DMS153 (cell line): ENCODE measurements around the gene SULT1A2.
"Not testable (repeated sequence)": the region's sequence is repeated elsewhere in the genome, so short reads cannot be mapped to it uniquely, and the experiment has no call there.

Experiments
- DNase-seq: peaks from one replicate; lab custom pipeline; 2025; lab: John Stamatoyannopoulos, UW

Gene SULT1A2

DNA sequence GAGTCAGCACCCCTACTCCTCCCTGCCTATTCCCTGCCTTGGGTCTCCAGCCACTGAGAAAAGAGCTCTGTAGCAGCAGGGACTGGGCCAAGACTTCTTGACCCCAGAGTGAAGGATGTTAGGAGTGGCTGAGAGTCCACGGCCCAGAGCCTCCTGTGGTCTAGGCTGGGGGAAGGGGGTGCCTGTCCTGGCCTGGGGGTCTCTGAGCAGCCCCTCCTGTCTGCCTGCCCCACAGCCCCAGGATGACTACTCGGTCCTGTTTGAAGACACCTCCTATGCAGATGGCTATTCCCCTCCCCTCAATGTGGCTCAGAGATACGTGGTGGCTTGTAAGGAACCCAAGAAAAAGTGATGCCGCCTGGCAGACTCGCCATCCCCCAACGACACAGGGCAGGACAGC lies 5.5 kb downstream of the SULT1A2 start:
- DNase-seq = no peak

DNA sequence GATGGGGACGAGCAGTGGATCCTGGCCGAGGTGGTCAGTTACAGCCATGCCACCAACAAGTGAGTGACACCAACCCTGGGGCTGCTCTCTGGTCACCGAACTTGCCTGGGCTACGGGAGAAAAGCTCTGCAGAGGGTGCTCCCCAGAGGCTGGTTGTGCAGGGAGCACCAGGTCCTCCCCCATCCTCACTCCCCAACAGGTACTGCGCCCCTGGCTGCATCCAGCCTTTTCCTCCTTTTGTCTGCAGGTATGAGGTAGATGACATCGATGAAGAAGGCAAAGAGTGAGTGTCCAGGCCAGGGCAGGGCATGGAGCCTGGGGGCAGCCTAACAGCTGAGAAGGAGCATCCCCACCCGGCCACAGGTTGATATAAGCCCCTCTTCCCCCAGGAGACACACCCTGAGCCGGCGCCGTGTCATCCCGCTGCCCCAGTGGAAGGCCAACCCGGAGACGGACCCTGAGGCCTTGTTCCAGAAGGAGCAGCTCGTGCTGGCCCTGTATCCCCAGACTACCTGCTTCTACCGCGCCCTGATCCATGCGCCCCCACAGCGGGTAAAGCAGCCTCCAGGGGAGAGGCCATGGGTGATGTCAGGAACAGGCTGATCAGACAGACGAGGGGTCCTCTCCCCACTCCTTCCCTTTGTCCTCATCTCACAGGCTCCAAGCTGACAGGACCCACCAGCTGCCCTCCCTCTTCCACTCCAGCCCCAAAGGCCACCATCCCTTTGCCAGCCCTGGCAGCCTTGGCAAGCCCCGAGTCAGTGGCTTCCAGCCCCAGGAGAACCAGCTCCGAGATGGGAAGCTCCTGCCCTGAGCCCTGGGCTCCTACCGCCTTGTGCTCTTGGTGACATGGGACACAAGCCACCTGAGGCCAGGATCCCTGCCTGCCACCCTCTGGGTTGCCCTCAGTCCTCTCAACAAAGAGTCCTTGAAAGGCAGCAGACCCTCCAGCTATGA lies 6.2 kb downstream of the SULT1A2 start:
- DNase-seq = no peak

DNA sequence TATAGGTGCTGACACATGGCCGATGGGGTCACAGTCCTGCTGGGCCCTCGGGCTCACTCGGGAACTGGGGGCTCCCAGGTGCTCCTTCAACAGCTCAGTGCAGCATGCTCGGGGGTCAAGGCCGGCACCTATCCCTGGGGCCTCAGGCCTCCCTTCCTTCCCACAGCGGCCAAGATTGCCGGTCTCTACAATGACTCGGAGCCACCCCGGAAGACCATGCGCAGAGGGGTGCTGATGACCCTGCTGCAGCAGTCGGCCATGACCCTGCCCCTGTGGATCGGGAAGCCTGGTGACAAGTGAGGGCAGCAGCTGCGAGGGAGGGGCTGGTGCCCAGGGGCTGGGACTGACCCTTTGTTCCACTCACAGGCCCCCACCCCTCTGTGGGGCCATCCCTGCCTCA lies 6.9 kb downstream of the SULT1A2 start:
- no peak for DNase-seq

DNA sequence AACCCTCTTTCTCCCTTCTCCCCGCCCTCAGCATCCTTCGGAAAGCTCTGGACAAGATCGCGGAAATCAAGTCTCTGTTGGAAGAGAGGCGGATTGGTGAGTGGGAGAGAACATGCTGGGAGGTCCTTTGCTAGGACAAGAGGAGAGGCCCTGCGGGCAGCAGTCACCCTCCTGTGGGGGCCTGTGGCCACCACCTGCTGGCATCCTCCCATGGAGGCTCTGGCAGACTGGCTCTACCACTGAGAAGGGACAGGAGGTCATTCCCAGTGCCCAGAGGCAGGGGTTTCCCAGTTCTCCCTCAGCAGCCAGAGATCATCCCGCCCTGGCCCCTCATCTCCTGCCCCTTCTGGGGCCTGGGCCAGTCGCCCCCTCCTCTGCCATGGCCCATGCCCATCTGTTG lies 7.8 kb downstream of the SULT1A2 start:
- no peak for DNase-seq

DNA sequence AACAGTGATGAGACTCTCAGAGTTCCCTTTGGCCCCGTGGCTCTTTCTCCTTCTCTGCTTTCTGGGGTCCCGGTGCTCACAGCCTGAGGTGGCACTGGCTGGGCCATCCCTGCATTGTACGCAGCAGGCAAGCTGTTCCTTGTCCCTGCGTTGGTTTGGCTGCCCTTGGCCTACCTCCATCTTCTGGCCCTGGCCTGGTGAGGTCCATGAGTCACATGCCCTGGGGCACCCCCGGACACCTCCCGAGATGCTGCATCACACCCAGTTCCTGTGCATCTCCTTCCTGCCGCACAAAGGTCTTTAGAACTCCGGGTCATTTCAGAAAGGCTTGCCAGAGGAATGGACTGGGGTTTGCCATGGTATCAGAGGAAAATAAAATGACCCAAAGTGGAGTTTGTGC lies 9.5 kb downstream of the SULT1A2 start:
- no peak for DNase-seq

DNA sequence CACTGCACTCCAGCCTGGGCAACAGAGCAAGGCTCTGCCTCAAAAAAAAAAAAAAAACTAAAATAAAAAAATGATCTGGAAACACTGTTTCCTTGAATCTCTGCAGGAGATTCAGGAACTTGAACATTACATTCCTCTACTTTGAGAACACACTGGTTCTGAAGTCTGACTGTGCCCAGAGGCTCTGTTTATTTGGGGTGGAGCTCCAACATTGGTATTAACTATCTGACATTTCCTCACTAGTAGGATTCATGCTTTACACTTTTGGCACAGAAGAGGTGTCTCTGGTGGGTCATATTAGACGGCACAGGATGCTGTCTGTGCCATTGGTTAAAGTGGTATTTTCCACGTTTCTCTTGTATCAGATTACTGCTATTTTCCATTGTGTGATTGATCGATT lies 10.4 kb downstream of the SULT1A2 start:
- no peak for DNase-seq

DNA sequence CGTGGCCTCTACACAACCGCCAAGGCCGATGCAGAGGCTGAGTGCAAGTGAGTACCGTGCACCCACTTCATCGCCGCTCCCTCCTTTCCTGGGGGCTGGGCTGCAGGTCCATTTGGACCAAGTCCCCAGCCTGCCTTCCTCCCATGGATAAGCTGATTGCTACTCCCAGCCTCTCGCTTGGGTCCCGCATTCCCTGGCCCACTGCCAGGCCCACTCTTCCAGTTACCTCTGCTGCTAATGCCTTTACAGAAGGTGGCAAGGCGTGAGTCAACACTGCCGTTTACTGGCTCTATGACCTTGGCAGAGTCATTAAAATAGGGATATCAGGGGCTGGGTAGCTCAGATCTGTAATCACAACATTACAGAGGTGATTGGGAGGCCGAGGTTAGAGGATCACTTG lies 11.2 kb downstream of the SULT1A2 start:
- no peak for DNase-seq

DNA sequence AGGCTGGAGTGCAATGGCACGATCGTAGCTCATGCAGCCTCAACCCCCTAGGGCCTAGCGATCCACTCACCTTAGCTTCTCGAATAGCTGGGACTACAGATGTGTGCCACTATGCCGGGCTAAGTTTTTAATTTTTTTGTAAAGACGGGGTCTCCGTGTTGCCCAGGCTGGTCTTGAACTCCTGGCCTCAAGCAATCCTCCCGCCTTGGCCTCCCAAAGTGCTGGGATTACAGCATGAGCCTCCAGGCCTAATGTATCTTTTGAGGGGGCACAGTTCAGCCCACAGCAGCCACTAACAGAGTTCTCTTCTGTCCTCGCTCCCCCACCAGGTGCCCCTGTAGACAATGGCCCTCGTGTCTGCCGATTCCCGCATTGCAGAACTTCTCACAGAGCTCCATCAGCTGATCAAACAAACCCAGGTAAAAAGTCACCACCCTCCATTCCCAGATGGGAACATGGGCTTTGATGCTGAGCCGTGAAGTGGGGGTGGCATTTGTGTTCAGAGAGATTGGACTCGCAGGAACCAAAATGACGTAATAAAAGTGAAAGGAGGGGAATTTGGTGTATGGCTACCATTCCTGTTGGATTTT lies 16.0 kb downstream of the SULT1A2 start:
- no peak for DNase-seq

DNA sequence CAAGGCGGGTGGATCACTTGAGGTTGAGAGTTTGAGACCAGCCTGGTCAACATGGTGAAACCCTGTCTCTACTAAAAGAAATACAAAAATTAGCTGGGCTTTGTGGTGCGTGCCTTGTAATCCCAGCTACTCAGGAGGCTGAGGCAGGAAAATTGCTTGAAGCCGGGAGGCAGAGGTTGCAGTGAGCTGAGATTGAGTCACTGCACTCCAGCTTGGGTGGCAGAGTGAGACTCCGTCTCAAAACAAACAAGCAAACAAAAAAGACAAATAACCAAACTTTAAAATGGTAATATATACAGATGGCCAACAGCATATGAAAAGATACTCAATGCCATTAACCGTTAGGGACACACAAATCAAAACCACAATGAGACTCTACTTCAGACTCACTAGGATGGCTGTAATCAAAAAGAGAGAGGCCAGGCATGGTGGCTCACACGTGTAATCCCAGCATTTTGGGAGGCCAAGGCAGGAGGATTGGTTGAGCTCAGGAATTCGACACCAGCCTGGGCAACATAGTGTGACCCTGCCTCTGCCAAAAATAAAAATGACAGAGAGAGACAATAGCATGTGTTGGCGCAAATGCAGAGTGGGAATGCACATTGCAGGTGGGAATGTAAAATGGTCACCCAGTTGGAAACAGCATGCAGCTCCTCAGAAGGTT lies 21.3 kb downstream of the SULT1A2 start:
- no peak for DNase-seq

DNA sequence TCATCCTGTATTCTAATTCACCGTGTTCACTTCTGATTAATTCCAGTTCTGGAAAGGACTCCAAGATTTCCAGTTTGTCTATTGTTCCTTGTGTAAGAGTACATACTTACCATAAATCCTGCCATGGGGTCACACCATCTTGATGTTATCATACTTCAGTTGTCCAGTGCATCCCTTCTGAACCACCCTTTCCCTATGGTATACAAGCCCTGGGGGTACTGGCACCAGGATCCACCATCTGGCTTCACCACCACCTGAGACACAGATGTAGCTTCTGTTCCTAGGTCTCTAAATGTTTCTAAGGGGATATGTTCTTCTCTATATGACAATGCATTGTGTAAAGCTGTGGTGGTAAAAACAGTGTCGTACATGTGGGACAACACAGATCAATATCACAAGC lies 21.9 kb downstream of the SULT1A2 start:
- DNase-seq = no peak

DNA sequence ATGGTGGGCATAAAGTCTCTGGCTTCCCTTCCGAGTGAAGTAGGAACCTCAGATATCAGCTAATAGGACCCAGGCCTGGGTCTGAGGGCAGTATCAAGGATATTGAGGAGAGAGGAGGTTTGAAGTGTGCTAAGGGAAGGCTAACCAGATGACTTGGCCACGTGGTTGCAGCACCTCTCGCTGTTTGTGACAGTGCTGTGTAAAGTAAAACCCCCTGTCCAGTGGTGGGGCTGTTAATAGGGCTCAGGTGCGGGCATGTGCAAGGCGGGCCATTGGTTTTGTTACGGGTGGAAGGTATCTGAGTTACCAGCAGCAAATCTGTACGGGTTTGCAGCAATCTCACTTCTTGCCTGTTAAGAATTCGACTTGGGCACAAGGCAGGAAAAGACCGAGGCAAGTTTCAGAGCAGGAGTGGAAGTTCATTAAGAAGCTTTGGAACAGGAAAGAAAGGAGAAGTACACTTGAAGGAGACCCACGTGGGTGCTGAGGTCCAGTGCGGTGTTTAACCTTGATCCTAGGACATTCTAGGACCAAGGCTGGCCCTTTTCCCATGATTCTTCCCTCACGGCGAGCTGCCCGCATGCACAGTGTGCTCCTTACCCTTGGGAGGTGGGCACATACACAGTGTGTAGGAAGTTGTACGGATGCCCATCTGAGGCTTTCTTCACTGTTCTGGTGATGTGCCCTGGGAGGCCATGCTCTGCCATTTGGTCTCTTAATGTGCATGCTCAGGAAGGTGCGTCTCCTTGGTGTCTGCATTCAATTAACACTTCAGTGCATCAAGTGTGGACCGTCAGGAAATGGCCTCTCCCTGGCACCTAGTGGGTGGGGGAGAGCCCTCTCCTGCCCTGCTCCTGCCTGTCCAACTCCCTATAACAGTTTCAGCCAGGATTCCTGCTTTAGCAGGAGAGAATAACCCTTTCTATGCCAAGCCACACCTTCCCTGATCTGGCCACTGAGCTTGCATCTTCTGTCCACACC lies 22.8 kb downstream of the SULT1A2 start:
- DNase-seq = no peak

DNA sequence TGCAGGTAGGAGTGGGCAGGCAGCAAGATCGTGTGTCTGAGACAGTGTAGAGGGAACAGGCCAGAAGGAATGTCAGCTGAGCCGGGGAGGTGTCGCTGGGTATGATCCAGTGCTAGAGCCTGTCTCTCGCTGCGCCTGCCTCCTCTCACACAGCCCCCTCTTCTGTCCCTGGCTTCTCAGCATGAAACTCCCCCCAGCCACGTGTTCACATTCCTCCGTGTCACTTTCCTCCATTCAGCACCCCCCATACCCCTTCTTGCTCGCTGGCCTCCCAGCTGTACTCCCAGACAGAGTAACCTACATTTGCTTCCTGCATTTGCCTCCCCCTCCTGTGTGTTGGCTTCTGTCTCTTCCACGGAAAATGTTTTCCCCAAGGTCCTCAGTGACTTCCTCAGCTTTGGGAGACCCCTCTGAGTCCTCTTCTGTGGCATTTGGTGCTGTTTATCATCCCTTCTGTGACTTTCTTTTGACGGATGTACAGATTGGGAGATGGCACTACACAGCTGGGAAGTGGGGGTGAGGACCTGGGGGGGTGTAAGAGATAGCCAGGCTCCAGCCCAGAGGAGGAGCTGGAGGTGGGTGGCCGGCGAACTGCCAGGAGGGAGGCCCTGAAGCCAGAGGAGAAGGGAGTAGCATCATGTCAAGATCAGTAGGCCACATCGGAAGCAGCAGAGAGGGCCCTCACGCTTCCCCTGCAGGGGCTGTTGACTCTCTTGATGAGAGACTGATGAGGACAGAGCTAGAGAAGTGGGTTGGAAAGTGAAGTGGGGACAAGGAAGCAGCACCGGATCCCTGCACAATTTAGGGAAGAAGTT lies 23.9 kb downstream of the SULT1A2 start:
- DNase-seq = no peak

DNA sequence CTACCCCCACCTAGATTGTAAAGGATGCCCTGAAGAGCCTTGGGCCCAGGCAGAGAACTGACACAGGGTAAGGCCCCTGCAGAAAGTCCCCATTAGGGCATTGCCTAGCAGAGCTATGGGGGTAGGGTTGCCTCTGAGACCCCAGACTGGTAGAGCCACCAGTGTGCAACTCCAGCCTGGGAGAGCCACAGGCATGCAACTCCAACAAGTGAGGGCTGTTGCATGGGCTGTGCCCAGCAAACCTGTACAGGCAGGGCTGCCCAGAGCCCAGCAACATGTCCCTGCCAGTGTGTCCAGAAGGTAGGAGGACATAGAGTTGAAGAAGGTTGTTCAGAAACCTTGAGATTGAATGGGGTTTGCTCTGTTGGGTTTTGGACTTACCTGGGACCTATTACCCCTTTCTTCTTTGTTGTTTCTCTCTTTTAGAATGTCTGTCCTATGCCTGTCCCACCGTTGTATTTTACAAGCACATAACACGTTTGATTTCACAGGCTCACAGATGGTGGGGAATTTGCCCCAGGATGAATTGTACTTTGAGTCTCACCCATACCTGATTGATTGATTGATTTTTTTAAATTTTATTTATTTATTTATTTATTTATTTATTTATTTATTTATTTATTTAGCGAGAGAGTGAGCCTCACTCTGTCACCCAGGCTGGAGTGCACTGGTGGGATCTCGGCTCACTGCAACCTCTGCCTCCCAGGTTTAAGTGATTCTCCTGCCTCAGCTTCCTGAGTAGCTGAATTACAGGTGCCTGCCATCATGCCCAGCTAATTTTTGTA lies 26.7 kb downstream of the SULT1A2 start:
- DNase-seq = no peak

DNA sequence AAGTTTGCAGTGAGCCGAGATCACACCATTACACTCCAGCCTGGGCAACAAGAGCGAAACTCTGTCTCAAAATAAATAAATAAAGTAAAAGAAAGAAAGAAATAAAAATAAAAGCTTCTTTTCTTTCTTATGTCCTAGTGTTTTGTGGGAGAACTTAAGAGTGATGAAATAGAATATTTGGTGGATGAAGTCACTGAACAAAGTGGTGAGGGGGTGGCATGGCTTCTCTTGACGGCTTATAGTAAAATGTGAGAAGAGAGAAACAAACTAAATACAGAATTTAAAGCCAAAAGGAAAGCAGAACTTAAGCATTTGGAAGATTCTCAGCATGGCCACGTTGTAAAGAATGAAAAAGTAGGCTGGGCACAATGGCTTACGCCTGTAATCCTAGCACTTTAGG lies 27.8 kb downstream of the SULT1A2 start:
- no peak for DNase-seq

DNA sequence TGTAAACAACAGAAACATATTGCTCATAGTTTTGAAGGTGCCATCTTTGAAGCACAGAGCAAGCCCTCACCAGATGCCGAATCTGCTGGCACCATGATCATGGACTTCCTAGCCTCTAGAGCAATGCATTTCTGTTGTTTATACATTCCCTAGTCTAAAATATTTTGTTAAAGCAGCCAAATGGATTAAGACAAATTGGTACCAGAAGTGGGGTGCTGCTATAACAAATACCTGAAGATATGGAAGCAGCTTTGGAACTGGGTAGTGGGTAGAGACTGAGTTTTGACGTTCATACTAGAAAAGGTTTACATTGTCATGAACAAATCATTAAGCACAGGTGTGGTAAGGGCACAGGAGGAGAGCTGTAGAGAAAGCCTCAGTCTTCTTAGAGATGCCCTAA lies 29.6 kb downstream of the SULT1A2 start:
- DNase-seq = no peak

DNA sequence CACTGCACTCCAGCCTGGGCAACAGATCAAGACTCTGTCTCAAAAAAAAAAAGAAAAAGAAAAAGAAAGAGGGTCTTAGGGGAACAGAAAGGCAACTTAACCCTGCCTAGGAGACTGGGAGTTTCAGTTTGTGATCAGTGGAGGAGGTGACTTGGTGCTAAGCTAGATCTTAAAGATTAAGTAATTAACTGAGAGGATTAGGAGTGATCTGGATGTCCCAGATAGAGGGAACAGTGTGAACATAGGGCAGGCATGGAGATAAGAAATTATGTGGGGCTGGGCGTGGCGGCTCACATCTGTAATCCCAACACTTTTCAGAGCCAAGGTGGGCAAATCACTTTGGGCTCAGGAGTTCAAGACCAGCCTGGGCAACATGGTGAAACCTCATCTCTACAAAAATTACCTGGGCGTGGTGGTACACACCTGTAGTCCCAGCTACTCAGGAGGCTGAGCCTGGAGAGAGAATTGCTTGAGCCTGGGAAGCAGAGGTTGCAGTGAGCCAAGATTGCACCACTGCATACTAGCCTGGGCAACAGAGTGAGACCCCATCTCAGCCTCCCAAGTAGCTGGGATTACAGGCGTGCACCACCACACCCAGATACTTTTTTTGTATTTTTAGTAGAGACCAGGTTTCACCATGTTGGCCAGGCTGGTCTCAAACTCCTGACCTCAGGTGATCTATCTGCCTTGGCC lies 30.5 kb downstream of the SULT1A2 start:
- not testable (repeated sequence) for DNase-seq

DNA sequence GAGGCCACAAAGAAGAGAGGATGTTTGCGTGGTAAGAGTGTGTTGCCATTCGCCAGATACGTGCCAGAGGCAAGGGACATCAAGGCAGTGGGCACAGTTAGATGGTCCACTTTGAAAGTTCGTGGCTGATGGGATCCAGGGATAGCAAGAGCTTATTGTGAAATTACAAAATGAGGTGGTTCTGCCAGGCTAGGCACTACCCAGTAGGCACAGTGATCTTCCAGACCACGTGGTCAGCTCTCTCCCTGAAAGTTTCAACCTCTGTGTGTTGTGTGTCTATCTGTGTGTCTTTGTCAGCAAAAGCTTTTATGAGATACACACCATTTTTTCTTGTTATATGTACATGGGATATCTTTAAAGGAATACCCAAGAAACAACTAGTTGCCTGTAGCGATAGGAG lies 33.6 kb downstream of the SULT1A2 start:
- DNase-seq = no peak

DNA sequence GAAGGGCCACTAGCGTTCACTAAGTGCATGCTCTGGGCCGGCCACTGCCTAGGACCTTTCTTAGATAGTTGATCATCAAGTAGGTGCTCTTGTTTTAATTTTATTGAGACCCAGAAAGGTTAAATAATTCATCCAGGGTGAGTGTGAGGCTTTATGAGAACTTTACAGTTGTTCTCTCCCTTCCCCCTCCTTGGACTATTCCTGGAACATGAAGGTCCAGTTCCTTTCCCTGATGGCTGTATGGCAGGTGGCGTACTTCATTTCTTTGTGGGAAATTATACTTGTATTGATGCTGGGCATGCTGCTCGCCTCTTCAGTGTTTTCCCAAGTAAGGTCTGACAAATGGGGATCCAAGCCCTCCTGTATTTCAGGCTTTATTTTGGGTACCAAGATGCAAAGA lies 34.7 kb downstream of the SULT1A2 start:
- DNase-seq = no peak

DNA sequence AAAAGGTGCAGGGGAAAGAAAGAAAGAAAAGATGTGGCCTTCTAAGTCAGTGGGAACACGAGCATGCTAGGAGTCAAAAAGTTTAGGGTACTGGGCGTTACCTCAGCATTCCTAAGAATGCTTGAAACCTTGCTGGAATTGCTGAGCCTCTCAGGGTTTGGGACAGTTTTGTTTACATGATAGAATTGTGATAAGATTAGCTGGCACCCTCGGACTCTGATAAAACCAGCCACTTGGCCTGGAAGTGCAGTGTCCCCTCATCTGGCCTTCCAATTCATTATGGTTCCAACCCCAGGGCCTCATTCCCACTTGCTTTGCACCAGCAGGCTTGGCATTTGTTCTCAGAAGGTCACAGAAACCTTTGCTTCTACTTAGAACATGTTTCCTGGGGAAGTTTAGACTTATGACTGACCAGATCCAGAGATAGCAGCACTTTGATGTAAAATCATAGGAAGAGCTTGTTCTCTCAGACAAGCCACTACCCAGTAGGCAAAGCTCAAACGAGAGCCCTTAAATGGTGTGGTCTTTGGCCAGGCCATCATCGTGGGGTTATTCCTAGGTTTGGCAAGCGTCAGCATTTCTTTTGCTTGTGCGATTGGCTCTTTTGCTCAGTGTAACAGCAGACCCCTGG lies 35.2 kb downstream of the SULT1A2 start:
- no peak for DNase-seq
